Neural crest cell (in vitro differentiated cells): ENCODE measurements around the gene CCDC136. TPM values are rescaled to one million over a fixed set of nuclear protein-coding genes. Genes with fewer than 3 reads are reported as not detected.

Source experiments
- DNase-seq: peaks from one replicate; pipeline ENCODE4 v3.0.0; 2021; ENCODE audit warnings: low read depth, mixed read lengths, low spot score
- H3K27ac Mint-ChIP-seq: one replicate; pipeline ENCODE4 v1.8.0; 2021; ENCODE audit warnings: mild to moderate bottlenecking, mixed read lengths; ENCODE audit not compliant: unreplicated experiment
- H3K27me3 Mint-ChIP-seq: 2 replicates; pipeline ENCODE4 v1.8.0; 2021; ENCODE audit warnings: low read depth, mild to moderate bottlenecking, mixed read lengths
- H3K36me3 Mint-ChIP-seq: 2 replicates; pipeline ENCODE4 v1.8.0; 2021; ENCODE audit warnings: low read depth, mild to moderate bottlenecking, mixed read lengths
- H3K4me1 Mint-ChIP-seq: 2 replicates; pipeline ENCODE4 v1.8.0; 2021; ENCODE audit warnings: mixed read lengths
- H3K4me3 Mint-ChIP-seq: one replicate; pipeline ENCODE4 v1.8.0; 2021; ENCODE audit warnings: mild to moderate bottlenecking, mixed read lengths
- H3K9me3 Mint-ChIP-seq: 2 replicates; pipeline ENCODE4 v1.8.0; 2021; ENCODE audit warnings: mixed read lengths
- total RNA-seq: library from RNA; stranded (reverse); gene quantifications from 2 replicates; pipeline ENCODE4 v1.2.1, GENCODE V29; 2021
- TF ChIP-seq, protein P1 (sequence below): fragments of 200-600 bp; sonication (generic); conservative IDR thresholded peaks from 2 replicates; pipeline ENCODE4 v1.5.0; 2021; ENCODE audit warnings: antibody characterized with exemption, mild to moderate bottlenecking

CCDC136 gene
- total RNA-seq, 1 donor from 2014 or later = 70.6 TPM

DNA sequence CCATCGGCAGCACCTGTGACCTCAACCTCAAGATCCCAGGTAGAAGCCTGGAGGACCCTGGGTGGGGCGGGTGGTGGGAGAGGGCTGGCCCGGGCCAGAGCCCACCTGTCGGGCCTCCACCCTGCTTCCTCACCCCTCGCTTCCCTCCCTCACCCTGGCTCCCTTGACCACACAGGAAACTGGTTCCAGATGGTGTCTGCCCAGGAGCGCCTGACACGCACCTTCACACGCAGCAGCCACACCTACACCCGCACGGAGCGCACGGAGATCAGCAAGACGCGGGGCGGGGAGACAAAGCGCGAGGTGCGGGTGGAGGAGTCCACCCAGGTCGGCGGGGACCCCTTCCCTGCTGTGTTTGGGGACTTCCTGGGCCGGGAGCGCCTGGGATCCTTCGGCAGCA lies 62.0 kb downstream of the CCDC136 start:
- no peak overlapping the region for H3K4me3 Mint-ChIP-seq
- no peaks in the 10 kb centered on the region for H3K9me3 Mint-ChIP-seq

DNA sequence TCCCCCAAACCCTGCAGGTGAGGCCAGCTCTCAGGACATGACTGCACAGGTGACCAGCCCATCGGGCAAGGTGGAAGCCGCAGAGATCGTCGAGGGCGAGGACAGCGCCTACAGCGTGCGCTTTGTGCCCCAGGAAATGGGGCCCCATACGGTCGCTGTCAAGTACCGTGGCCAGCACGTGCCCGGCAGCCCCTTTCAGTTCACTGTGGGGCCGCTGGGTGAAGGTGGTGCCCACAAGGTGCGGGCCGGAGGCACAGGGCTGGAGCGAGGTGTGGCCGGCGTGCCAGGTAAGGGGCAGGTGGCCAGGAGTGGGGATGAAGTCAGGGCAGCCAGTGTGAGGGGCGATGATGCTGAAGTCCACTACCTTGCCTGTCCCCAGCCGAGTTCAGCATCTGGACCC lies 62.6 kb downstream of the CCDC136 start:
- no peak overlapping the region for H3K27ac Mint-ChIP-seq
- no peaks in the 10 kb centered on the region for H3K4me1 Mint-ChIP-seq
- no peaks in the 10 kb centered on the region for H3K36me3 Mint-ChIP-seq
- DNase-seq = no peak
- H3K9me3 Mint-ChIP-seq = no peaks in the 10 kb centered on the region
- H3K4me3 Mint-ChIP-seq = no peak overlapping the region
- TF ChIP-seq, protein P1, sequence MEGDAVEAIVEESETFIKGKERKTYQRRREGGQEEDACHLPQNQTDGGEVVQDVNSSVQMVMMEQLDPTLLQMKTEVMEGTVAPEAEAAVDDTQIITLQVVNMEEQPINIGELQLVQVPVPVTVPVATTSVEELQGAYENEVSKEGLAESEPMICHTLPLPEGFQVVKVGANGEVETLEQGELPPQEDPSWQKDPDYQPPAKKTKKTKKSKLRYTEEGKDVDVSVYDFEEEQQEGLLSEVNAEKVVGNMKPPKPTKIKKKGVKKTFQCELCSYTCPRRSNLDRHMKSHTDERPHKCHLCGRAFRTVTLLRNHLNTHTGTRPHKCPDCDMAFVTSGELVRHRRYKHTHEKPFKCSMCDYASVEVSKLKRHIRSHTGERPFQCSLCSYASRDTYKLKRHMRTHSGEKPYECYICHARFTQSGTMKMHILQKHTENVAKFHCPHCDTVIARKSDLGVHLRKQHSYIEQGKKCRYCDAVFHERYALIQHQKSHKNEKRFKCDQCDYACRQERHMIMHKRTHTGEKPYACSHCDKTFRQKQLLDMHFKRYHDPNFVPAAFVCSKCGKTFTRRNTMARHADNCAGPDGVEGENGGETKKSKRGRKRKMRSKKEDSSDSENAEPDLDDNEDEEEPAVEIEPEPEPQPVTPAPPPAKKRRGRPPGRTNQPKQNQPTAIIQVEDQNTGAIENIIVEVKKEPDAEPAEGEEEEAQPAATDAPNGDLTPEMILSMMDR = no peak
- H3K27me3 Mint-ChIP-seq = no peaks in the 10 kb centered on the region

More for the DNA sequence above, 62.0 kb downstream of the CCDC136 start:
- Mint-ChIP-seq H3K36me3 (no peaks in the 10 kb centered on the region), H3K4me1 (no peaks in the 10 kb centered on the region), H3K27ac (no peak overlapping the region), H3K27me3 (no peaks in the 10 kb centered on the region)
- no peak for DNase-seq
- TF ChIP-seq, protein P1 = no peak

DNA sequence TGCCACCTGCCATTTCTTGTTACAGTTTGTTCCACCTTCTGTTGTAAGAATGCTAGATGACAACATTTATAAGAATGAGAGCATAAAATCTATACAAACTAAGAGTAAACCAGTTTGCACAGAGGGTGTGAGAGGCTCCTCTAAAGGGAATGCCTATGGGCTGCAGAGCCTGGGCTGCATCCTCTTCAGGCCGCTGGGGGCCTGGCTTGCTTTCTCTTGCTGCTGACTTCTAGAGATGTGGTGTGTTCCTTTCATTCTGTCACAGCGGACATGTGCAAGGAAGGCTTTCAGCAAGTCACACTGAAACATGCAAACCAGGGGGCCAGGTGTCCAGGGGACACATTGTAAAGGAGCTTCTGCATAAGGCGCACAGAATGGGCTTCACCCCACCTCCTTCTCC lies 63.8 kb downstream of the CCDC136 start:
- TF ChIP-seq, protein P1 = no peak
- no peak overlapping the region for H3K4me3 Mint-ChIP-seq
- no peaks in the 10 kb centered on the region for H3K36me3 Mint-ChIP-seq
- no peak for DNase-seq
- H3K27me3 Mint-ChIP-seq = no peaks in the 10 kb centered on the region
- no peaks in the 10 kb centered on the region for H3K9me3 Mint-ChIP-seq
- no peaks in the 10 kb centered on the region for H3K4me1 Mint-ChIP-seq
- H3K27ac Mint-ChIP-seq = no peak overlapping the region

DNA sequence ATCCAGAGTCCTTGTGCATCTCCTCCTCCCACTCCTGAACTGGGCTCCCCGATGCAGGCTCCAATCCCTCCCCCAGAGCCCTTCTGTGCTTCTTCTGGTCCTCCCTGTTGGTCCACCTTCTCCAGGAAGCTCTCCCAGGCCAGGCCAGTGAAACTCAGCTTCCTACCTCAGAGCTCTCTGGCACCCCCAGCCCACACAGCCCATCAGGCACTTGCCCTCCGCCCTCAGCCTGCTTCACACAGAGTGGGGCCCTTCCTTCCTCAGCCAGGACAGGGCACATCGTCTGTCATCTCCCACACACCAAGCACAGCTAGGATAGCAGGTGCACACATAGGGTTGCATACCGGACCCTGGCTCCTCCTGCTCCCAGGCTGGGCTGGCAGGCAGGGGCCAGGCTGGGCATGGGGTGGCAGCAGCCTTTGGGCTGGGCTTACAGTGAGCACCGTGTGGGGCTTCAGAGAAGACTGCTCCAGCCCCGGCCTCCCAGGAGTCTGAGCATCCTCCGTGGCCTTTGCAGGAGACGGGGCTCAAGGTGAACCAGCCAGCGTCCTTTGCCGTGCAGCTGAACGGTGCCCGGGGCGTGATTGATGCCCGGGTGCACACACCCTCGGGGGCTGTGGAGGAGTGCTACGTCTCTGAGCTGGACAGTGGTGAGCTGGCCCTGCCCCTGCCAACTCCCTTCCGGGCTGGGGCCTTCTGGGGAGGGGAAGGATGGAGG lies 64.4 kb downstream of the CCDC136 start:
- H3K4me3 Mint-ChIP-seq = no peak overlapping the region
- H3K36me3 Mint-ChIP-seq = no peaks in the 10 kb centered on the region
- H3K27ac Mint-ChIP-seq = no peak overlapping the region
- DNase-seq = no peak
- no peaks in the 10 kb centered on the region for H3K4me1 Mint-ChIP-seq
- H3K27me3 Mint-ChIP-seq = no peaks in the 10 kb centered on the region
- no peaks in the 10 kb centered on the region for H3K9me3 Mint-ChIP-seq
- TF ChIP-seq, protein P1 = no peak

DNA sequence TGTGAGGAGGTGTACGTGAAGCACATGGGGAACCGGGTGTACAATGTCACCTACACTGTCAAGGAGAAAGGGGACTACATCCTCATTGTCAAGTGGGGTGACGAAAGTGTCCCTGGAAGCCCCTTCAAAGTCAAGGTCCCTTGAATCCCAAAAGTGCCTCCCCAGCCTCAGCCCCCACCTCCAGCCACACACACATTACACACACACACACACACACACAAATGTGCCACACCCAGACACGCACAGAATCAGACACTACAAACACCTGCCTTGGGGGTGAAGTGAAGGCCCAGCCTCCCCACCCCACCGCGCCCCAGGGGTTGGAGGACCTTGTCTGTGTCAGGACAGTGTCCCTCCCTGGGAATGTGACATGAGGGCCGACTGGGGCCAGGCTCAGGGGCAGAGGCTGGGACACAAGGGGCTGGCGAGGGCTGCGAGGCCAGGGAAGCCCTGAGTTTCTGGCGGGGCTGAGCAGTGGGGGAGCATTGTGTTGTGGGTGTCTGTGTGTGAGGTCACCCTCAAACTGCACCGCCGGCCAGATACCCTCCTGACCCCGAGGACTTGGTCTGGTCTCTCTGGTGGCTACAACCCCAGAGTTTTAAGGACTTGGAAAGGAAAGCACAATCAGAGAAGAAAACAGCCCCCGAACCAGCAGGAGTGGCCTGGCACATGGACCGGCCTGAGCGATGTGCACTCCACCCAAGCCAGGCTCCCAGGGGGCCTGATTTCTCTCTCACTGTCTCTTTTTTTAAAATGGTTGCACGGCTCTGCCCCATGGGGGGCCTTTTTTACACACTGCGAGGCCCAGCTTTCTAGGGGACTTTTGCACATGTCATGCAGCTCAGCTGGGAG lies 66.8 kb downstream of the CCDC136 start:
- TF ChIP-seq, protein P1 = no peak
- Mint-ChIP-seq H3K36me3 (peaks cover under 1% of the 10 kb centered on the region), H3K4me3 (no peak overlapping the region), H3K9me3 (no peaks in the 10 kb centered on the region), H3K27ac (no peak overlapping the region), H3K27me3 (no peaks in the 10 kb centered on the region), H3K4me1 (peaks cover 11% of the 10 kb centered on the region)
- DNase-seq = no peak
